ENCODE results near the gene PDGFA.

PDGFA gene

GRCh38 chr7:462173-463103, 57.2 kb downstream of the PDGFA start:
- TF ChIP-seq CTCF (IDR thresholded peaks at IDR 0.05; ENCODE audit: control extremely low read depth, extremely low read depth, low read depth, missing control alignments): no peak
- no peak for DNase-seq (ENCODE audit: extremely low spot score)
- ChIA-PET CTCF (no interaction called here), POLR2A (no interaction called here)

- ChIA-PET CTCF (no interaction called here), POLR2A (interaction anchor here (0.6 kb wide), 1 partner anchor 254 kb away, joined by 3 read pairs; no protein-coding TSS in a partner anchor)
- no peak for DNase-seq (ENCODE audit: extremely low spot score)
- TF ChIP-seq CTCF (IDR thresholded peaks at IDR 0.05; ENCODE audit: control extremely low read depth, extremely low read depth, low read depth, missing control alignments): no peak
These were observed 58.0 kb downstream of the PDGFA start for GRCh38 chr7:461453-462172.

- CTCF ChIA-PET: no interaction called here
- POLR2A ChIA-PET: interaction anchor here (0.6 kb wide), 1 partner anchor 255 kb away, joined by 3 read pairs; no protein-coding TSS in a partner anchor
These were observed 58.6 kb downstream of the PDGFA start for GRCh38 chr7:461117-461452.

GRCh38 chr7:460374-461116, 59.1 kb downstream of the PDGFA start:
- ChIA-PET CTCF (no interaction called here), POLR2A (interaction anchor here (0.6 kb wide), 1 partner anchor 255 kb away, joined by 3 read pairs; no protein-coding TSS in a partner anchor)
- no peak for DNase-seq (ENCODE audit: extremely low spot score)
- TF ChIP-seq CTCF (IDR thresholded peaks at IDR 0.05; ENCODE audit: control extremely low read depth, extremely low read depth, low read depth, missing control alignments): no peak

More at GRCh38 chr7:461117-461452, 58.6 kb downstream of the PDGFA start:
- TF ChIP-seq CTCF (IDR thresholded peaks at IDR 0.05; ENCODE audit: control extremely low read depth, extremely low read depth, low read depth, missing control alignments): no peak
- DNase-seq (ENCODE audit: extremely low spot score): no peak

- DNase-seq (ENCODE audit: extremely low spot score): no peak
- ChIA-PET POLR2A (no interaction called here), CTCF (no interaction called here)
- no peak for TF ChIP-seq CTCF (IDR thresholded peaks at IDR 0.05; ENCODE audit: control extremely low read depth, extremely low read depth, low read depth, missing control alignments)
These were observed 59.9 kb downstream of the PDGFA start for GRCh38 chr7:459584-460373.

Data from GM10248 (cell line).